C4-2B (cell line): ENCODE measurements around the gene ACSF3.

Experiments
- H3K27ac ChIP-seq: fragments of 450-650 bp; 2 replicates; pipeline ENCODE4 v1.5.1; 2017
- ZFX ChIP-seq: fragments of 450-650 bp; IDR thresholded peaks from 2 replicates; pipeline ENCODE4 v1.6.1; 2017
- TF ChIP-seq, protein P1 (sequence below): fragments of 450-650 bp; conservative IDR thresholded peaks from 2 replicates; pipeline ENCODE4 v1.5.1; 2017; ENCODE audit warnings: mild to moderate bottlenecking

The ACSF3 gene

DNA sequence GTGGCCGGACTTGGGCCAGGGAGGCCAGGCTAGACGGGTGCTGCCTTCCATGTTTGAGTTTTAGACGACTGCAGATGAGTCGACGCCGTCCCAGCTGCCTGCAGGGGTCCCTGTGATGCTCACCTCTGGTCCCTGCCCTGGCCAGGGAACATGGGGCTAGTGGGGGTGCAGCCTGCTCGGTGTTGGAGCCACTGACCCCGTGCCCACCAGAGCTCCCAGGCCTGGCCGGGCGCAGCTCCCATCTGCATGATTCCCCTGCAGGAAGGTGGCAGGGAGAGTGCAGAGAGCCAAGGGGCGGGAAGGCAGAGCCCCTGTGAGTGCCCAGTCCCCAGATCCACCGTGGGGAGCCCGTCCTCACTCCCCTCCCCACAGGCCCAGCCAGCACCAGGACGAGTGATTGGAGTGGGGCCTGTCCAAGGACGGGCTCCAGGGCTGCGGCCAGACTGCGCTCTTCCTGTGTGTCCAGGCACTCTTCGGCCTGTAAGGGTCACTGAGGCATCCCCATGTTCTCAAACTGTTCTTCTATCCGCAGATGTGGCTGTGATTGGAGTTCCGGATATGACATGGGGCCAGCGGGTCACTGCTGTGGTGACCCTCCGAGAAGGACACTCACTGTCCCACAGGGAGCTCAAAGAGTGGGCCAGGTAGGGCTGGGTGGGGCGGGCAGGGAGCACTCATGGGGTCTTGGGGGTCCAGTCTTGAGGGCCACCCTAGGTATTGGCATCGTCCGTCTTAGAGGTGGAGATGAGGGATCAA lies 51.9 kb downstream of the ACSF3 start:
- TF ChIP-seq, protein P1, sequence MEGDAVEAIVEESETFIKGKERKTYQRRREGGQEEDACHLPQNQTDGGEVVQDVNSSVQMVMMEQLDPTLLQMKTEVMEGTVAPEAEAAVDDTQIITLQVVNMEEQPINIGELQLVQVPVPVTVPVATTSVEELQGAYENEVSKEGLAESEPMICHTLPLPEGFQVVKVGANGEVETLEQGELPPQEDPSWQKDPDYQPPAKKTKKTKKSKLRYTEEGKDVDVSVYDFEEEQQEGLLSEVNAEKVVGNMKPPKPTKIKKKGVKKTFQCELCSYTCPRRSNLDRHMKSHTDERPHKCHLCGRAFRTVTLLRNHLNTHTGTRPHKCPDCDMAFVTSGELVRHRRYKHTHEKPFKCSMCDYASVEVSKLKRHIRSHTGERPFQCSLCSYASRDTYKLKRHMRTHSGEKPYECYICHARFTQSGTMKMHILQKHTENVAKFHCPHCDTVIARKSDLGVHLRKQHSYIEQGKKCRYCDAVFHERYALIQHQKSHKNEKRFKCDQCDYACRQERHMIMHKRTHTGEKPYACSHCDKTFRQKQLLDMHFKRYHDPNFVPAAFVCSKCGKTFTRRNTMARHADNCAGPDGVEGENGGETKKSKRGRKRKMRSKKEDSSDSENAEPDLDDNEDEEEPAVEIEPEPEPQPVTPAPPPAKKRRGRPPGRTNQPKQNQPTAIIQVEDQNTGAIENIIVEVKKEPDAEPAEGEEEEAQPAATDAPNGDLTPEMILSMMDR = no peak
- no peak for TF ChIP-seq ZFX

DNA sequence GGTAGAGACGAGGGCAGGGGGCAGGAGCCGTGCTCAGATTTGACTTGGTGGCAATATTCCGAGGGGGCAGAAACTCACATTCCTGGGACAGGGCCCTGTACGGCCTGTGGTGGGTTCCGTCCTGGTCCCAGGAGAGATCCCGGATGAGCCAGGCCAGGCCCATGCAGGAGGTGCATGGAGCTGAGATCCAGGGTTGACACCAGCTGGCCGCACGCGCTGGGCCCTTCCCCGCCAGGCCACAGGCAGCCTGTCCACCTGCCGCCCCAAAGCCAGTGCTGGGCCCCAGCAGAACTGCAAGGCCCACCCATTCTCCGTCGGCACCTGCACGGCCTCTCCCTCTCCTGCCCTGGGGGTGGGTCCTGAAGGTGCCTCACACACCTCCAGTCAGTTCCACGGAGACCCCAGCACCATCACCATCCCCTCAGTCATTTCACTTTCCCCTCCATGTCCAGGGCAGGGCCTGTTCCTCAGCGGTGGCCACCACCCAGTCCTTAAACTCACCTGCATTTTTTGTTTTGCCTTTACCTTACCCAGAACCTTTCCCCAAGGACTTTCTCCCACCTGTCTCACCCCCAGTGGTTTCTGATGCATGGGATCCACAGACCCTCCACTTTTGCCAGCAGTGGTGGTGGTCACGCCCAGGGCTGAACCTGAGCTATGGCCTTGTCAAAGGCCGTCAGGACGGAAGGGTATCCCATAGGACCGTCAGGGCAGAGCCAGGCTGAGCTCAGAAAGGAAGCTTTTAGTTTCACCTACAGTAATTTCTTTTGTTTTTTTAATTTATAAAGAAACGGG lies 52.8 kb downstream of the ACSF3 start:
- TF ChIP-seq, protein P1 = no peak
- no peak for TF ChIP-seq ZFX
- no peak overlapping the region for H3K27ac ChIP-seq

More for the DNA sequence above, 51.9 kb downstream of the ACSF3 start:
- H3K27ac ChIP-seq = no peak overlapping the region

DNA sequence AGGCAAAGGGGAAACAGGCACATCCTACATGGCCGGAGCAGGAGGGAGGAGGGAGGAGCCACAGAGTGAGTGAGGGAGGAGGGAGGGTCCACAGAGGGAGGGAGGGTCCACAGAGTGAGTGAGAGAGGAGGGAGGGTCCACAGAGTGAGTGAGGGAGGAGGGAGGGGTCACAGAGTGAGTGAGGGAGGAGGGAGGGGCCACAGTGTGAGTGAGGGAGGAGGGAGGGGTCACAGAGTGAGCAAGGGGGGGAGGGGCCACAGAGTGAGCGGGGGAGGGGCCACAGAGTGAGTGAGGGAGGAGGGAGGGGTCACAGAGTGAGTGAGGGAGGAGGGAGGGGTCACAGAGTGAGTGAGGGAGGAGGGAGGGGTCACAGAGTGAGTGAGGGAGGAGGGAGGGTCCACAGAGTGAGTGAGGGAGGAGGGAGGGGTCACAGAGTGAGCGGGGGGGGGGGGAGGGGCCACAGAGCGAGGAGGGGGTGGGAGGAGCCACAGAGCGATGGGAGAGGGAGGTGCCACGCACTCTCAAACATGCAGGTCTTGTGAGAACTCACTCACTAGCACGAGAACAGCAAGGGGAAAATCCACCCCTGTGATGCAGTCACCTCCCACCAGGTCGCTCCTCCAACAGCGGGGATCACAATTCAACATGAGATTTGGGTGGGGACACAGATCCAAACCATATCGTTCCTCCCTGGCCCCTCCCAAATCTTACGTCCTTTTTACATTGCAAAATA lies 53.6 kb downstream of the ACSF3 start:
- TF ChIP-seq, protein P1 = no peak
- no peak for TF ChIP-seq ZFX

DNA sequence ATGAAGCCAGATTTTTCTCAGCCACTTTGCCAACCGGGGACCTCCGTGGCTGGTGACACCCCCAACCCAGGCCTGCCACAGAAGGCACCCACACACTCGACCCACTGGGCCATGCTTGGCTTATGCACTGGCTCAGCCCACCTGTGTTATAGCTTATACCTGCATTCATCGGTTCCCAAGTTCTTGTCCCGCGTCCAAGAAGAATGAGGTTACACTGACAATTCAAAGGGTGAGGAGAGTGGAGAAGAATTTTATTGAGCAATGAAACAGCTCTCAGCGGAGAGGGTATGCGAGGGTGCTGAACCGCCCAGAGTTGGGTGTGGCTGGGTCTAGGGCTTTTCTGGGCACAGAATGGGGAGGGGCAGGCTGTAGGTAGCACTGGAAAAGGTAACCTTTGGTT lies 55.7 kb downstream of the ACSF3 start:
- TF ChIP-seq, protein P1 = no peak
- no peak for TF ChIP-seq ZFX
- no peak overlapping the region for H3K27ac ChIP-seq

More for the DNA sequence above, 53.6 kb downstream of the ACSF3 start:
- H3K27ac ChIP-seq = no peak overlapping the region

DNA sequence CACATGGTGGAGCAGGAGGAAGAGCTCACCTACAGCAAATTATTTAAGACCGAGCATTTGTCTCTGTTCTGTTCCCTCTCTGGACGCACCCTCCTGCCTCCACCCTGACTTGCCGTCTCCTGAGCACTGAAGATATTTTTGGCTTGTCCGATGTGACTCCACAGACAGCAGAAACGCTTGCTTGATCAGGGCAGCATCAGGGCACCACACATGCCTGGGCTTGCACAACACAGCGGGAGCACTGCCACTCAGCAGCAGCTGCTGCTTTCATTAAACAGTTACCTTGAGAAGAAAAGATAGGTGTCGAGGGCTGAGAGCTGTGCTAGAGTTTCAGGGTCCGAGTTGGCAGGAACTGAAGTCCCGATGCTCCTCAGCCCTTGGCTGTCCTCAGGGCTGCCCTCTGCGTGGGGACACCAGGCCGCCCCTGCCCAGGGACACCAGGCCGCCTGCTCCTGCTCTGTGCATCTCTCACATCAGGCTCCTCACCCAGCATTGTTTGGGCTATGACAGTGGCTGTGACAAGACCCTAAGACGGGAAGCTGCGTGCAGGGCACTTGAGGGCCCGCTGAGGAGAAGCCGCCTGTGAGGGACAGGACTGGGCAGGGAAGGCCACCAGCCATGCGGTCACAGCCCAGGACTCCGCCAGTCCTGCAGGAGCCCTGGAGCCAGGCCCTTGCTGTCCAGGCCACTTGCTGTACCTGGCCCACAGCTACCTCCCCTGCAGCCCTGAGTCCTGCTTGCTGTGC lies 56.6 kb downstream of the ACSF3 start:
- no peak for TF ChIP-seq ZFX
- TF ChIP-seq, protein P1 = no peak
- no peak overlapping the region for H3K27ac ChIP-seq

DNA sequence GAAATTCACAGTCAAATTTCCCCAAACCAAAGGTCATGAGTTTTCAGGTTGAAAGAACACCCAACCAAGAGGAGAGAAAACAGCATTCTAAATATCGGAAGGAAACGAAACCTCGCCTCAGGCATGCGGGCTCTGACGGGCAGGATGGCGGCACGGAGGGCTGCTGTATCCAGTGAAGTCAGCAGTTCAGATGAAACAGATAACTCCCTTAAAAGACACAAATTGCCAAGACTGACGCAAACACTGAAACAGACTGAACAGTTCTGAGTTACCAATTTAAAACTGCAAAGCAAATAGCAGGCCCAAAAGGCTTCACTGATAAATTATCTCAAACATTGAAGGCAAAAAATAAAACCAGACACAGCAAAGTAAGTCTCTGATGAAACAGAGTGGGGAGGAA lies 57.3 kb downstream of the ACSF3 start:
- TF ChIP-seq, protein P1 = no peak
- TF ChIP-seq ZFX = no peak
- no peak overlapping the region for H3K27ac ChIP-seq
